Measurements from ENCODE around the gene NFIB. TPM values are rescaled to one million over a fixed set of nuclear protein-coding genes. Genes with fewer than 3 reads are reported as not detected.

NFIB gene
- total and polyA plus RNA-seq, 2 of the 4 experiments (the other 2 are of a cell fraction), result 1.4 to 2.0 TPM

- Histone ChIP-seq H3K18ac (ENCODE audit: low read depth, low read length) (no peak overlapping the region), H4K91ac (ENCODE audit: insufficient read depth, low read depth, low read length) (no peak overlapping the region), H3K9me1 (ENCODE audit: insufficient read depth, low read length) (no peaks in the 10 kb centered on the region), H4K8ac (ENCODE audit: low read depth in 2 of 2, low read length in 2 of 2) (no peak overlapping the region), H2AK5ac (ENCODE audit: low read depth, low read length) (no peak overlapping the region), H3K36me3 (ENCODE audit: control insufficient read depth, insufficient read depth, low read length) (no peaks in the 10 kb centered on the region), H3K14ac (replicated peaks; ENCODE audit: low read depth, low read length) (no peak overlapping the region), H2AK9ac (replicated peaks; ENCODE audit: low read depth, low read length, poor library complexity) (no peak overlapping the region), H4K20me1 (ENCODE audit: insufficient read depth, low read length) (no peaks in the 10 kb centered on the region), H3K4me3 (ENCODE audit: insufficient read depth, low read depth, low read length) (no peak overlapping the region), H2BK120ac (ENCODE audit: low read depth, low read length) (no peak overlapping the region), H3K9ac (ENCODE audit: low read depth, low read length) (no peak overlapping the region), H2AFZ (replicated peaks; ENCODE audit: low read length, poor library complexity) (no peak overlapping the region), H3K9me3 (ENCODE audit: control insufficient read depth, insufficient read depth, low read length) (no peaks in the 10 kb centered on the region), H3K4me1 (ENCODE audit: control insufficient read depth, insufficient read depth, low read length) (no peaks in the 10 kb centered on the region), H3K23ac (ENCODE audit: low read depth, low read length) (no peak overlapping the region), H2BK20ac (ENCODE audit: low read depth, low read length) (no peak overlapping the region), H3K27me3 (ENCODE audit: control insufficient read depth, insufficient read depth, low read length) (peaks cover 5% of the 10 kb centered on the region), H2BK15ac (ENCODE audit: low read depth, low read length) (no peak overlapping the region), H3K27ac (ENCODE audit: insufficient read depth, low read length) (no peak overlapping the region), H3K4me2 (ENCODE audit: low read depth, low read length) (no peak overlapping the region), H3K56ac (ENCODE audit: extremely low read depth, insufficient read depth, low read length) (no peak overlapping the region), H4K5ac (ENCODE audit: low read depth, low read length) (no peak overlapping the region), H3K4ac (ENCODE audit: low read depth, low read length) (no peak overlapping the region), H3K79me1 (ENCODE audit: low read depth in 1 of 2, low read length in 2 of 2) (no peaks in the 10 kb centered on the region), H2BK5ac (ENCODE audit: low read depth, low read length, poor library complexity, severe bottlenecking) (no peak overlapping the region)
- POLR2A ChIA-PET (ENCODE audit: unreplicated experiment), result no interaction called here
- no TSS peak for BruUV-seq (replicated peaks)
- ATAC-seq (ENCODE audit: low read depth) (no peak), DNase-seq (no peak)
- CTCF ChIA-PET, result no interaction called here
- intact Hi-C loops (cut with micrococcal nuclease), result loop anchor here (5.0 to 10.0 kb wide), 2 partner anchors 227 to 340 kb away; no protein-coding TSS in a partner anchor
- dilution Hi-C loops (cut with HindIII; ENCODE audit: low sequenced_read_pairs, unreplicated experiment), result no loop called here
- TF ChIP-seq RAD21 (IDR thresholded peaks at IDR 0.05; ENCODE audit: low read length) (no peak), BHLHE40 (IDR thresholded peaks at IDR 0.05; ENCODE audit: low read depth, low read length) (no peak), FOS (IDR thresholded peaks at IDR 0.05; ENCODE audit: low read depth, low read length) (no peak), CTCF (conservative IDR thresholded peaks at IDR 0.05; ENCODE audit: low read depth, low read length) (no peak), MAZ (IDR thresholded peaks at IDR 0.05; ENCODE audit: borderline replicate concordance, low read depth, low read length) (no peak), RFX5 (IDR thresholded peaks at IDR 0.05; ENCODE audit: low read depth, low read length) (no peak), MAFK (IDR thresholded peaks at IDR 0.05; ENCODE audit: low read depth, low read length) (no peak), USF2 (IDR thresholded peaks at IDR 0.05; ENCODE audit: low read depth, low read length) (no peak), NFE2L2 (IDR thresholded peaks at IDR 0.05; ENCODE audit: low read depth, low read length) (no peak), CEBPB (IDR thresholded peaks at IDR 0.05; ENCODE audit: low read depth, low read length) (no peak), MXI1 (IDR thresholded peaks at IDR 0.05; ENCODE audit: borderline replicate concordance, low read depth, low read length) (no peak), RCOR1 (IDR thresholded peaks at IDR 0.05; ENCODE audit: insufficient replicate concordance, low read length) (no peak), ELK1 (IDR thresholded peaks at IDR 0.05; ENCODE audit: borderline replicate concordance, low read depth, low read length) (no peak), CHD1 (IDR thresholded peaks at IDR 0.05; ENCODE audit: low read depth, low read length) (no peak), POLR2A (IDR thresholded peaks at IDR 0.05; ENCODE audit: low read depth, low read length) (no peak), SMC3 (IDR thresholded peaks at IDR 0.05; ENCODE audit: low read depth, low read length) (no peak)
- in situ Hi-C loops (cut with MboI; ENCODE audit: low sequenced_read_pairs), result no loop called here
Observed at GRCh38 chr9:14095277-14095676, 218.7 kb downstream of the NFIB start.
